H1 (cell line): ENCODE data around the gene RBFOX1. TPM values are rescaled to one million over a fixed set of nuclear protein-coding genes. Genes with fewer than 3 reads are reported as not detected.

Experiments used
- CHD1 ChIP-seq: IDR thresholded peaks from 2 replicates; pipeline ENCODE4 v1.6.1; 2012; ENCODE audit warnings: low read depth, low read length, improper control_type of control experiment
- EGR1 ChIP-seq: IDR thresholded peaks from 2 replicates; pipeline ENCODE4 v1.6.1; 2011; ENCODE audit warnings: low read depth, low read length, borderline replicate concordance
- GABPA ChIP-seq: IDR thresholded peaks from 2 replicates; pipeline ENCODE4 v1.6.1; 2011; ENCODE audit warnings: mild to moderate bottlenecking, low read length, moderate library complexity, borderline replicate concordance; ENCODE audit not compliant: insufficient read depth
- KDM1A ChIP-seq: fragments of 200-600, 300-600 bp; sonication (generic); IDR thresholded peaks from 2 replicates; pipeline ENCODE4 v1.7.1; 2016; ENCODE audit warnings: mild to moderate bottlenecking, low read length, borderline replicate concordance
- SAP30 ChIP-seq: fragments of 300-600 bp; sonication (generic); IDR thresholded peaks from 2 replicates; pipeline ENCODE4 v1.7.1; 2012; ENCODE audit warnings: low read length, moderate library complexity, mild to moderate bottlenecking, inconsistent platforms; ENCODE audit not compliant: insufficient read depth, insufficient replicate concordance
- ZNF274 ChIP-seq: IDR thresholded peaks from 2 replicates; pipeline ENCODE4 v1.7.0; 2012; ENCODE audit warnings: low read length, borderline replicate concordance; ENCODE audit errors: extremely low read depth
- polyA plus RNA-seq, 7 experiments: library from polyadenylated mRNA; depleted of rRNA in 3 of 7; stranded (reverse) in 5 of 7; unstranded in 2 of 7; fragments of >200 nt in 5 of 7; fragments of 200-250 nt in 2 of 7; gene quantifications; 1 replicate in 5 of 7; 2 replicates in 1 of 7; 4 replicates in 1 of 7; pipeline versions ENCODE4 v1.2.1 to v1.2.3, GENCODE V29; 2011 to 2013; ENCODE audit warnings: missing spikeins in 2 of 7, mixed read lengths in 2 of 7
- total RNA-seq: library from RNA; stranded (reverse); fragmentation: NEBNext Ultra II Directional; extraction: Animal tissue kit (Norgen Biotek cat#: 25700); gene quantifications from 2 replicates; pipeline ENCODE4 v1.2.1, GENCODE V29; 2021
- TF ChIP-seq, protein P1 (sequence below): fragments of 300-600 bp; sonication (generic); IDR thresholded peaks from 2 replicates; pipeline ENCODE4 v1.7.1; 2012; ENCODE audit warnings: low read length, moderate library complexity, mild to moderate bottlenecking, inconsistent platforms; ENCODE audit not compliant: insufficient replicate concordance
- TF ChIP-seq, protein P2 (sequence below): IDR thresholded peaks from 2 replicates; pipeline ENCODE4 v1.6.1; 2012; ENCODE audit warnings: inconsistent platforms

RBFOX1 gene
- total and polyA plus RNA-seq, 2 of the 8 experiments (the other 6 are each of a cell fraction or from before 2014, with no cell fraction given): 1.7 to 2.8 TPM

DNA sequence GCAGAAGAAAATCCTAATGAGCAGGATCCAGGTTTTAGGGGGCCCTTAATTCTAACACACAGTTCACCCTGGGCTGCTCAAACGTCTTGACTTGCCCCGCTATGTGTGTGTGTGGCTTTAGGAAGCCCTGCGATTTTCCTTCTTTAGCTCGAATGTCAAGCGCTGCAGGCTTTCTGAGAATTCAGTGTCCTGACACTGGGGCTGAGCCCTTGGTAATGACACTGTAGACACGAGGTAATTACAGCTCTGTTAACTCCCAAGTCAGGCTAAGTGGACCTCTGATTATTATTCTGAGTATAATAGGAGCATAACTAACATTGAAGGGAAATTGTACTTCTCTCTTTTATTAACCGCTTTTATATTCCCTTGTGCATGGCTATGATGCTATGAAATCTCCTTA, 202.1 kb downstream of the RBFOX1 start (continued):
- TF ChIP-seq, protein P1, sequence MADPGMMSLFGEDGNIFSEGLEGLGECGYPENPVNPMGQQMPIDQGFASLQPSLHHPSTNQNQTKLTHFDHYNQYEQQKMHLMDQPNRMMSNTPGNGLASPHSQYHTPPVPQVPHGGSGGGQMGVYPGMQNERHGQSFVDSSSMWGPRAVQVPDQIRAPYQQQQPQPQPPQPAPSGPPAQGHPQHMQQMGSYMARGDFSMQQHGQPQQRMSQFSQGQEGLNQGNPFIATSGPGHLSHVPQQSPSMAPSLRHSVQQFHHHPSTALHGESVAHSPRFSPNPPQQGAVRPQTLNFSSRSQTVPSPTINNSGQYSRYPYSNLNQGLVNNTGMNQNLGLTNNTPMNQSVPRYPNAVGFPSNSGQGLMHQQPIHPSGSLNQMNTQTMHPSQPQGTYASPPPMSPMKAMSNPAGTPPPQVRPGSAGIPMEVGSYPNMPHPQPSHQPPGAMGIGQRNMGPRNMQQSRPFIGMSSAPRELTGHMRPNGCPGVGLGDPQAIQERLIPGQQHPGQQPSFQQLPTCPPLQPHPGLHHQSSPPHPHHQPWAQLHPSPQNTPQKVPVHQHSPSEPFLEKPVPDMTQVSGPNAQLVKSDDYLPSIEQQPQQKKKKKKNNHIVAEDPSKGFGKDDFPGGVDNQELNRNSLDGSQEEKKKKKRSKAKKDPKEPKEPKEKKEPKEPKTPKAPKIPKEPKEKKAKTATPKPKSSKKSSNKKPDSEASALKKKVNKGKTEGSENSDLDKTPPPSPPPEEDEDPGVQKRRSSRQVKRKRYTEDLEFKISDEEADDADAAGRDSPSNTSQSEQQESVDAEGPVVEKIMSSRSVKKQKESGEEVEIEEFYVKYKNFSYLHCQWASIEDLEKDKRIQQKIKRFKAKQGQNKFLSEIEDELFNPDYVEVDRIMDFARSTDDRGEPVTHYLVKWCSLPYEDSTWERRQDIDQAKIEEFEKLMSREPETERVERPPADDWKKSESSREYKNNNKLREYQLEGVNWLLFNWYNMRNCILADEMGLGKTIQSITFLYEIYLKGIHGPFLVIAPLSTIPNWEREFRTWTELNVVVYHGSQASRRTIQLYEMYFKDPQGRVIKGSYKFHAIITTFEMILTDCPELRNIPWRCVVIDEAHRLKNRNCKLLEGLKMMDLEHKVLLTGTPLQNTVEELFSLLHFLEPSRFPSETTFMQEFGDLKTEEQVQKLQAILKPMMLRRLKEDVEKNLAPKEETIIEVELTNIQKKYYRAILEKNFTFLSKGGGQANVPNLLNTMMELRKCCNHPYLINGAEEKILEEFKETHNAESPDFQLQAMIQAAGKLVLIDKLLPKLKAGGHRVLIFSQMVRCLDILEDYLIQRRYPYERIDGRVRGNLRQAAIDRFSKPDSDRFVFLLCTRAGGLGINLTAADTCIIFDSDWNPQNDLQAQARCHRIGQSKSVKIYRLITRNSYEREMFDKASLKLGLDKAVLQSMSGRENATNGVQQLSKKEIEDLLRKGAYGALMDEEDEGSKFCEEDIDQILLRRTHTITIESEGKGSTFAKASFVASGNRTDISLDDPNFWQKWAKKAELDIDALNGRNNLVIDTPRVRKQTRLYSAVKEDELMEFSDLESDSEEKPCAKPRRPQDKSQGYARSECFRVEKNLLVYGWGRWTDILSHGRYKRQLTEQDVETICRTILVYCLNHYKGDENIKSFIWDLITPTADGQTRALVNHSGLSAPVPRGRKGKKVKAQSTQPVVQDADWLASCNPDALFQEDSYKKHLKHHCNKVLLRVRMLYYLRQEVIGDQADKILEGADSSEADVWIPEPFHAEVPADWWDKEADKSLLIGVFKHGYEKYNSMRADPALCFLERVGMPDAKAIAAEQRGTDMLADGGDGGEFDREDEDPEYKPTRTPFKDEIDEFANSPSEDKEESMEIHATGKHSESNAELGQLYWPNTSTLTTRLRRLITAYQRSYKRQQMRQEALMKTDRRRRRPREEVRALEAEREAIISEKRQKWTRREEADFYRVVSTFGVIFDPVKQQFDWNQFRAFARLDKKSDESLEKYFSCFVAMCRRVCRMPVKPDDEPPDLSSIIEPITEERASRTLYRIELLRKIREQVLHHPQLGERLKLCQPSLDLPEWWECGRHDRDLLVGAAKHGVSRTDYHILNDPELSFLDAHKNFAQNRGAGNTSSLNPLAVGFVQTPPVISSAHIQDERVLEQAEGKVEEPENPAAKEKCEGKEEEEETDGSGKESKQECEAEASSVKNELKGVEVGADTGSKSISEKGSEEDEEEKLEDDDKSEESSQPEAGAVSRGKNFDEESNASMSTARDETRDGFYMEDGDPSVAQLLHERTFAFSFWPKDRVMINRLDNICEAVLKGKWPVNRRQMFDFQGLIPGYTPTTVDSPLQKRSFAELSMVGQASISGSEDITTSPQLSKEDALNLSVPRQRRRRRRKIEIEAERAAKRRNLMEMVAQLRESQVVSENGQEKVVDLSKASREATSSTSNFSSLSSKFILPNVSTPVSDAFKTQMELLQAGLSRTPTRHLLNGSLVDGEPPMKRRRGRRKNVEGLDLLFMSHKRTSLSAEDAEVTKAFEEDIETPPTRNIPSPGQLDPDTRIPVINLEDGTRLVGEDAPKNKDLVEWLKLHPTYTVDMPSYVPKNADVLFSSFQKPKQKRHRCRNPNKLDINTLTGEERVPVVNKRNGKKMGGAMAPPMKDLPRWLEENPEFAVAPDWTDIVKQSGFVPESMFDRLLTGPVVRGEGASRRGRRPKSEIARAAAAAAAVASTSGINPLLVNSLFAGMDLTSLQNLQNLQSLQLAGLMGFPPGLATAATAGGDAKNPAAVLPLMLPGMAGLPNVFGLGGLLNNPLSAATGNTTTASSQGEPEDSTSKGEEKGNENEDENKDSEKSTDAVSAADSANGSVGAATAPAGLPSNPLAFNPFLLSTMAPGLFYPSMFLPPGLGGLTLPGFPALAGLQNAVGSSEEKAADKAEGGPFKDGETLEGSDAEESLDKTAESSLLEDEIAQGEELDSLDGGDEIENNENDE: no peak
- no peak for TF ChIP-seq ZNF274
- no peak for TF ChIP-seq EGR1
- no peak for TF ChIP-seq GABPA
- TF ChIP-seq SAP30: no peak
- TF ChIP-seq CHD1: no peak
- TF ChIP-seq, protein P2, sequence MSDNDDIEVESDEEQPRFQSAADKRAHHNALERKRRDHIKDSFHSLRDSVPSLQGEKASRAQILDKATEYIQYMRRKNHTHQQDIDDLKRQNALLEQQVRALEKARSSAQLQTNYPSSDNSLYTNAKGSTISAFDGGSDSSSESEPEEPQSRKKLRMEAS: no peak
- TF ChIP-seq KDM1A: no peak
